GM12891 (cell line): Measurements from ENCODE around the gene ZAR1.

Source experiments
- PAX5 ChIP-seq: IDR thresholded peaks from 2 replicates; pipeline ENCODE4 v1.6.1; 2011; ENCODE audit warnings: low read length, moderate library complexity, mild to moderate bottlenecking; ENCODE audit not compliant: insufficient read depth, severe bottlenecking
- POLR2A ChIP-seq: IDR thresholded peaks from 2 replicates; pipeline ENCODE4 v1.6.1; 2011; ENCODE audit warnings: low read depth, low read length, control low read depth
- POLR2AphosphoS5 ChIP-seq: IDR thresholded peaks from 2 replicates; pipeline ENCODE4 v1.6.1; 2011; ENCODE audit warnings: low read depth, low read length, control low read depth
- POU2F2 ChIP-seq: IDR thresholded peaks from 2 replicates; pipeline ENCODE4 v1.6.1; 2011; ENCODE audit warnings: low read depth, mild to moderate bottlenecking, control low read depth, low read length, moderate library complexity
- SPI1 ChIP-seq: IDR thresholded peaks from 2 replicates; pipeline ENCODE4 v1.6.1; 2011; ENCODE audit warnings: low read depth, low read length, control low read depth
- TAF1 ChIP-seq: IDR thresholded peaks from 2 replicates; pipeline ENCODE4 v1.6.1; 2011; ENCODE audit warnings: low read depth, low read length, control low read depth

DNA sequence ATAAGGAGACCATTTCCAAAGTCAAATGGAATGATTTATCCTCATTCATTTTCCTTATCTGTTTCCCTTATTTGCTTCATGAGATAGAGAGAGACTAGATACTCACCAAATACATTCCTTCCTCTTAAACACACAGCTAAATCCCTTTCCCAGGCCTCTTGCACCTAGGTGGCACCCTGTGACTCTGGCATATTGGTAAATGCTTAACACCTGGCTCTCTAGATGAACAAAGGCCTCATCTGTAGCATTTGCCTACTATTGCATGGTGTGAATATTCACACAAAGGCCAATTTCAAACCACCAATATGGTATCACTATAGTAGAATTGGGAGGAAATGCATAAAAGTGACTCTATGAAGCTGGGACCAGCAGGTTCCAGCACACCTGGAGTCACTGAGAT, 29.1 kb upstream of the ZAR1 start:
- TF ChIP-seq POLR2A (no peak), POLR2AphosphoS5 (no peak), TAF1 (no peak), SPI1 (no peak), PAX5 (no peak), POU2F2 (no peak)
